ENCODE data around the gene LRRC61.
A peak's percentile ranks its signal among the peaks of the same experiment; 100 is the strongest.

Gene LRRC61

DNA sequence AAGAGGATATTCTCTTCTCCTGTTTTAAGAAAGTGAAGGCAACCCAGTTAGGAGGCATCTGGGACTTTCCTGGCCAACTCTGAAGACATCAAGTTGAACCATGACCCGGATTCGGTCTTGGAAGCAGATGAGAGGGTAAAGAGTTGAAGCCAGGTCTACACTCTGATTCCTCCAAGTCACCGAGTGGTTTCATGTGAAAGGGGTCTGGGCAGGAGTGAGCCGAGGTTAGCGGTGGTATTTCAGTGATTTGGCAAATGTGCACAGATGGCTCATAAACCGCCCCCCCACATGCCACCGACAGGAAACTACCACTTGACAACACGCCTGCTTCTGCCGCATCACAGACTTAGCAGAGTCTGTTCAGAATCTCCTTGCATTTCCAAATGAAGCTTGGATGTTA, 34.1 kb downstream of the LRRC61 start:
- no peak for DNase-seq (ENCODE audit: low spot score)

DNA sequence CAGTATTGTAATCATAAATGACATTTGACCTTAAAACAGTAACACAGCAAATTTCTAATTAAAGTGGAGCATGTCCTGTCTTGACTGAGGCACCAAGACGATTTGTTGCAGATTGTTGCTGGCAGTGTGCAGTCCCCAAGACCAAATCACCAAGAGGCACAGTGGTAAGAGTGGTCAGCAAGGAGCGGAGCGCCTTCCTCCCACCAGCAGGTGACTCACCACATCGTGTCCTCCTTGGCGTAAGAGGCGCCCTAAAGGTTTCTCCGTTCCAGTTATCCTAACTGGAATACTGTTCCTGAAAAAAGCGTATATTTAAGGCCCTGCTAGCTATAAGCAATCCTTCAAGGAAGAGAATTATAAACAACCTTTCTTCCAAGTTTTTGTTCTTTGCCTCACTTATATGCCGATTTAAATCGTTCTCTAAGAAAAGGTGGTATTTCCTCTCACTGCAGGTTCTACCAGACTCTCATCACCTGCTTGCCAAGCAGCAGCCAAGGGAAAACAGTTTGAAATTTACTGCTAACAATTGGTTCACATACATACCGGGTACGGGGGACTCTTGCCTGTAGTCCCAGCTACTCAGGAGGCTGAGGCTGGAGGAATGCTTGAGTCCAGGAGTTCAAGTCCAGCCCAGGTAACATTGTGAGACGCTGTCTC, 34.7 kb downstream of the LRRC61 start:
- DNase-seq (ENCODE audit: low spot score) = no peak

DNA sequence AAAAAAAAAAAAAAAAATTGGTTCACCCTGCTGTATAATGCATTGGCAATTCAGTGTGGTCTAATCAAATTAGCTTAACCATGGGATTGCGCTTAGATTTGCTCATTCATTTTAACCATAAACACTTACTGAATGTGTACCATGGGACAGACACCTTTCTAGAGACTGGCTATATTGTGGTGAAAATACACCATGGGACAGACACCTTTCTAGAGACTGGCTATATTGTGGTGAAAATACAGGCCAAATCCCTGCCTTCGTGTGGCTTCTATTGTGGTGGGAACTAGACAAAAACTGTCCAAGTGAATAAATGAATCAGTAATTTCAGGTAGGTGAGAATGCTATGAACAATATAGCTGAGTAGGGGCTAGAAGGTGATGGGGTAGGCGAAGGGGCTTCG, 35.3 kb downstream of the LRRC61 start:
- no peak for DNase-seq (ENCODE audit: low spot score)

DNA sequence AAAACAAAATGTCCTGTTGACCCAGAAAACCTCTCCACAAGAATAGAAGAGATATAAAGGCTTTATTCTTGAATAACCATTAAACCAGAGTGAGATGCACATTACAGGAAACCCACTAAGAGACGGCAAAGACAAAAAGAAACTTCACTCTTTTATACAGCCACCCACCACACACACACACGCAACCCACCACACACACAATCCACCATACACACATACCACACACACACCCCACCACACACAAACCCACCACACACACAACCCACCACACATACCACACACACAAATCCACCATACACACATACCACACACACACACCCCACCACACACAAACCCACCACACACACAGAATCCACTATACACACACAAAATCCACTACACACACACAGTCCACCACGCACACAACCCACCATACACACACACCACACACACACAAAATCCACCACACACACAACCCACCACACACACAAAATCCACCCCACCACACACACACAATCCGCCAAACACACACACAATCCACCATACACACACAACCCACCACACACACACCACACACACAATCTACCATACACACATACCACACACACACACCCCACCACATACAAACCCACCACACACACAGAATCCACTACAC, 36.0 kb downstream of the LRRC61 start:
- DNase-seq (ENCODE audit: low spot score) = no peak

DNA sequence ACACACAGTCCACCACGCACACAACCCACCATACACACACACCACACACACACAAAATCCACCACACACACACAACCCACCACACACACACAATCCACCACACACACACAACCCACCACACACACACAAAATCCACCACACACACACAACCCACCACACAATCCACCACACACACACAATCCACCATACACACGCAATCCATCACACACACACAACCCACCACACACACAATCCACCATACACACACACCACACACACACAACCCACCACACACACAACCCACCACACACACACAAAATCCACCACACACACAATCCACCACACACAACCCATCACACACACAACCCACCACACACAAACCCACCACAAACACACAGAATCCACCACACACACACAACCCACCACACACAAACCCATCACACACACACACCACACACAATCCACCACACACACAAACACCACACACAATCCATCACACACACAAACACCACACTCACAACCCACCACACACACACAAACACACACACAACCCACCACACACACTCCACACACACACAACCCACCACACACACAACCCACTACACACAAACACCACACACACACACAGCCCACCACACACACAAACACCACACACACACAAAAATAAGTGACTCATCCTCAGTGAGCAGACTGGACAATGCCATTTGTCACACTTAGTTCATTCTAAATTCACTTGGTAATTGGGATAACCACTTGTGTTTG, 36.6 kb downstream of the LRRC61 start:
- DNase-seq (ENCODE audit: low spot score) = no peak

GRCh38 chr7:150360363-150361058, 37.4 kb downstream of the LRRC61 start:
- DNase-seq (ENCODE audit: low spot score) = no peak

- no peak for DNase-seq (ENCODE audit: low spot score)
These were observed 38.2 kb downstream of the LRRC61 start for GRCh38 chr7:150361402-150361801.

DNA sequence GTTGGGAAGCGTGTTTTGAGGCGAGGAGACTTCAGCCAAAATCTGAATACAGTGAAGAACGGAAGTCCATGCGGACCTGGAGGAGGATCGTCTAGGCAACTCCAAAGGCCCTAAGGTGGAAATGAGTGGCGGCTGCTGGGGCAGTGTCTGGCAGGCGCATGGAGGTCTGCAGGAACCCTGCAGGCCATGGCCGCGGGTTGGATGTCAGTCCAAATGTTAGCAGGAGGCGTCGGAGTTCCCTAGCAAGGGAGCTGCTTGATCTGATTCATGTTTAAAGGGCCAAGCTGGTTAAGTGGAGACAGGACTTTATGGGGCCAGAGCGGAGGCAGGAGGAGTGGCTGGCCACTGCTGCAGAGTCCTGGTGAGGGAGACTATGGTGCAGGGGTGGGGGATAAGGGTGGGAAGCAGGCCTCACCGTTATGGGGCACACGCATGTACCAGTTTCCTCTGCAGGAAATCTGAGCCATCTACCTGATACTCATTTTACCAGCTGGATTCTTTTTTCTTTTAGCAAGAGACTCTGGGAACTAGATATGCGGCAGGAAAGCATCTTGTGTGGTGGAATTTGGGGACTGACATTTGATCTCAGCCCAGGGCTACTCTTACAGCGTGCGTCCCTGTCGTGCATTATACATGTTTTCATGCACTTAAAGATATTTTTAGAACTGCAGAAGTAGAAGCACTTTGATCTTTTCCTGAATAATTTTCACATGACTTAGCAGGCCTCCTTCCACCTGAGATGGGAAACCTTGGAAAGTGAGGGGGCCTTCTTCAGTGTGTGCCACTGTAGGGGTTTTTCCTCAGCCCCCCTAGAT, 38.9 kb downstream of the LRRC61 start:
- no peak for DNase-seq (ENCODE audit: low spot score)

GRCh38 chr7:150363370-150363769, 40.2 kb downstream of the LRRC61 start:
- no peak for DNase-seq (ENCODE audit: low spot score)

GRCh38 chr7:150363872-150364271, 40.7 kb downstream of the LRRC61 start:
- peak; percentile 39 for DNase-seq (ENCODE audit: low spot score)

- DNase-seq (ENCODE audit: low spot score) = no peak
These were observed 42.0 kb downstream of the LRRC61 start for GRCh38 chr7:150365194-150365593.

DNA sequence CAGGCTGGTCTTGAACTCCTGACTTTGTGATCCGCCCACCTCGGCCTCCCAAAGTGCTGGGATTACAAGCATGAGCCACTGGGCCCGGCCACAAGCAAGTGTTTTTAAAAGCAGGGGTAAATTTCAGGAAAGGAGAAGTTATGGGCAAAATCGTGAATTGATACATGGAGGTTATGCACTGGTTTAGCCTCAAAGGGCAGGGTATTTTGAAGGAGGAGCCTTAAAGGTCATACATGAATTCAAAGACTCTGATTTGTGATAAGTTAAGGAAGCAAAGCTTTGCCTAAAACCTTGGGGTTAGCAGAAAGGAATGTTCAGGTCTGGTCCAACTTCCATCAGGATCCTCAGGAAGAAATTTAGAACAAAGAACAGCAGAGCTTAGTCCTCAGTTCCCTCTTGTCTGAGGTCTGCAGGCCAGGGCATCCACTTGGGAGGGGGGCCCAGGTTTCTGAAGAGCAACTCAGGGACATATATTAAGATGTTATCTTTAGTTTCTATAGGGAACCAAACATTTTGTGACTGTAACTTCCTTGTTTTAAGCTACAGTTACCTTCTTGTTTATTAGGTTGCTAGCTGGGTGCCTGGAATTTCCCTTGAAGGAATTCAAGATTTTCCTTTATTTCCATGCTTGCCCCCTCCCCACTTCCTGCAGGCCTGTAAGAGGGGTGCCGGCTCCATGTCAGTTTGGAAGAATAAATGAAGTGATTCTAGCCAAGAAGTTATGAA, 42.7 kb downstream of the LRRC61 start:
- DNase-seq (ENCODE audit: low spot score) = no peak

GRCh38 chr7:150367677-150368095, 44.5 kb downstream of the LRRC61 start:
- no peak for DNase-seq (ENCODE audit: low spot score)

DNA sequence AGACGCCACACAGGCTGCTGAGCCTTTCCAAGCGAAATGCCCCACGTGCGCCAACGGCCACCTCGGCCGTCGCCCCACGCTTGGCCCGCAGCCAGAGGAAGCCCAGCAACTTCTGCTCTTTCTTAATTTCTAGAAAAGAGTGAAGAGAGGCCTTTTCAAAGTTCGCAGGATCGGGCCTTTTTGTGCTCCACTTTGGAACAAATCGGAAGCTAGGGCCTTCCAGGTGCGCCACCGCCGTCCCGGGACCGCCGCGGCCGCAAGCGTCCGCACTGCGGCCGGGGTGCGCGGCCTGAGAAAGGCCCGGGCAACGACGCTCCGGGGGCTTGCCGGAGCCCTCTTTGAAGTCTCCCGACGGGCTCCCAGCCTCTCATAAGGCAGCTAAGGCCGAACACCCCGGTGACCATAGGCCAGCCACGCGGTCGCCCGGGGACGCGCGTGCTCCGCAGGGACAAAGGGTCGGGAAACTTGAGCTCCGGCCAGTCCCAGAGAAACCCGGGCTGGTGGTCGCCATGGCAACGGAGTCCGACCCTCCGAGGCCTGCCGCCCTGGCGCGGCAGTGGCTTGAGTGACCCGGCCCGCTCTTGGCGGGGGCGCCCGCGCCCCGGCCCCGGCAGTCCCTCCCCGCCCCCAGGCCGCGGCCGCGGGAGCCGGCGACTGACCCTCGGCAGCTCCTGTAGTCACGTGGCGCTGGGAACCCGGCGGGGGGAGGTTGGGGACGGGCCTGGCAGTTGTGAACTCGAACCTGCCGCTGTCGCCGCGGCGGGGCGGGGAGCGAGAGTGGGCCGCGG, 45.1 kb downstream of the LRRC61 start, which contains the start of gene REPIN1:
Gene REPIN1 (plus strand): TSS at position 727 of the 788 bp plus-strand sequence. CDS start 890 bp downstream, outside the sequence.
- DNase-seq (ENCODE audit: low spot score) = peak; percentile 60

DNA sequence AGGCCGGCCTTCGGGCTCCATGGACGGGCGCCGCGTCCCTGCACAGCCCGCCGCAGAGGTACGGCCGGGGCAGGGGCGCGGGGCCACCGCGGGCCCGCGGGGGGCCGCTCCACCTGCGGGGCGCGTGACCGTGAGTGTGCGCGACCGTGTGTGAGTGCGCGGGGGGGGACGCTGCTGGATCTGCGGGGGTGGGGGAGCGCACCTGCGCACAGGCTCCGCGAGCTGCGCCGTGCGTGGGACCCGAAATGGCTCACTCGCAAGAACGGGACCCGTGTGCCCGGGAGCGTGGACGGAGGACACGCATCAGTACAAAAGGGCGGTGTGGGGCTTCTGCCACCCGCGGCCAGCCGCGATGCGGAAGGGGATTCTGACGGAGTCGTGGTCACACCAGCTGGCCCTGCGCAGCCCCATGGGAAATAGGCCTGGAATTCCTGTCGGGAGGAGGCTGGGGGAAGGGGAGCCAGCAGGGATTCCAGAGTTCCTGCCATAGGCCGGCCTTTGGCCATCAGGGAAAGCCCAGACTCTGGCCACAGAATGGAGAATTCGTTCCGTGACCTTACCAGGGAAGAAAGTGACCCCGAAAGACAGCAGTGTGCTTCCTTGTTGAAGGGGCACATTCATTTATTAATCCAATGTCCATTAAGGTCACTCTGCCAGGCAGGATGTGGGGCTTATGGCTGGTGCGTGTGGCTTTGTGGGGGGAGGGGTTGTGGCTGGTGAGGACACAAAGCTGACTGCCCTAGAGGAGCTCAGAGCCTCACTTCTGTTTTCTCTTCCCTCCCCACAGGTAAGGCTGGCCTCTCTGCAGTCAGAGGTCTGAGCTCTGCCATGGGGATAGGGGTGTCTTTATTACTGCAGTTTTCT, 46.0 kb downstream of the LRRC61 start:
- peak; percentile 76 for DNase-seq (ENCODE audit: low spot score)

DNA sequence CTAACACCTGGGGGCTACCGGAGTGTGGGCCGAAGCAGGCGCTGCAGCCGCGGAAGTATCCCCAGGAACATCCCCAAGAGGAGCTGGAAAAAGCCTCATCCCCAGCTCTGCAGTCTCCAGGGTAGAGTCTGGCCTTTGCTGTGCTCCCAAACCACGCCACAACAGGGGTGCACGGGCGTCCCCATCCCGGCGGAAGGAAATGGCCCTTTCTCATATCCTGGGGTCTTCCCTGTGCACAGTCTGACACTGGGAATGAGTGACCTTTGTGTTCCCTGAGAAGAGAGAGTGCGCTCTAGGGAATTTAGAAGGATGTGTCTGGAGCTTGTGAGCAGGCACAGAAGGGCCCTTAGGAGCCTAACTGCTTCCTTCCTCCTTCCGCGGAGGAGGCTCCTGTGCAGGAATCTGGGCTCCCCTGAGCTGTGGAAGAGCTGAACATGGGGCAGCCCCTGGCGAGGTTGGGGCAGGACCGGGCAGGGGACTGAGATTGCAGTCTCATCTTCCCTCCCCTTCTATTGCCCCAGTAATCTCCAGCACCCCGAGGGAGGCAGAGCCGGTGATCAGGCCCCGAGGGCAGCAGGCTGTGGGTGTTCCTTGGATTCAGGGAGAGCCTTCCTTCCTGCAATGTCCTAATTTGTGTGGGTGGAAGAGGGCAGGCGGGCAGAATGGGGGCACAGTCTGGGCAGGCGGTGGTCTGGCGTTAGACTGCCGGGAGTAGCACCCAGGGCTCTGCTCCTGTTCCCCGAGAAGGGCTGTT, 46.8 kb downstream of the LRRC61 start:
- DNase-seq (ENCODE audit: low spot score) = peak; percentile 85

- DNase-seq (ENCODE audit: low spot score) = peak; percentile 47
These were observed 47.5 kb downstream of the LRRC61 start for GRCh38 chr7:150370612-150371071.

Measured in kidney capillary endothelial cell (primary cell).